ENCODE measurements around the gene GPR45. TPM values are rescaled to one million over a fixed set of nuclear protein-coding genes. Genes with fewer than 3 reads are reported as not detected.

Gene GPR45
- total and polyA plus RNA-seq, 2 donors (not counting 3 experiments of a cell fraction or from before 2014, with no cell fraction given), result not detected

DNA sequence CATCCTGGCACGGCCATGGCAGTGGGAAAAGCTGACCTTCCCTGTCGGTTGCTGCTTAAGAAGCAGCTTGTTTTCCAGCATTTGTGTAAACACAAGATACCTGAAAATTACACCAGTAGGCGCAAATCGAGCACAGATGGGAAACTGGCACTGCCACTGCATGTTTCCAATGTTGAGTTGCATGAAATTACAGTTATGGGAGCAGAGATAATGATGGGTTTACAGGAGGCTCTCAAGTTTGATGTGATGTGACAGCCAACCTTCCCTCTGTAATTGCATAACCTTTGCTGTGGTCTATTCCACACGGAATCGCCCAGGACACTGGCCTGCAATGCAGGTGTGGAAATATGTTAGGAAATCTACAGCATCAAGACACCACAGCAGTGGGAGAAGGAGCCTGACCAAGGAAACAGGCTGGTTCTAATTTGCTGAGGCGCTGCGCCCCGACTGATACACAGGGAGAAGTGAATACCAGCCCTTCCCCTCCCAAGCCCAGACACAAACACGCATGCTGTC, 17.4 kb downstream of the GPR45 start:
- BruUV-seq (replicated peaks), result no TSS peak
- TF ChIP-seq POLR2AphosphoS5 (IDR thresholded peaks at IDR 0.05; ENCODE audit: insufficient read depth, low read depth, low read length) (no peak), GATA2 (IDR thresholded peaks at IDR 0.05; ENCODE audit: insufficient read depth, insufficient read length, low read depth, low read length) (no peak), MYC (IDR thresholded peaks at IDR 0.05; ENCODE audit: low read depth, low read length) (no peak), JUN (IDR thresholded peaks at IDR 0.05; ENCODE audit: borderline replicate concordance, insufficient read depth, insufficient read length, low read depth) (no peak), EZH2 (IDR thresholded peaks at IDR 0.05; ENCODE audit: borderline replicate concordance, low read depth, low read length, severe bottlenecking) (no peak), POLR2A (IDR thresholded peaks at IDR 0.05; ENCODE audit: low read depth, low read length) (no peak), FOS (IDR thresholded peaks at IDR 0.05; ENCODE audit: borderline replicate concordance, insufficient read depth, low read length) (no peak)
- TF ChIP-seq, protein P1, sequence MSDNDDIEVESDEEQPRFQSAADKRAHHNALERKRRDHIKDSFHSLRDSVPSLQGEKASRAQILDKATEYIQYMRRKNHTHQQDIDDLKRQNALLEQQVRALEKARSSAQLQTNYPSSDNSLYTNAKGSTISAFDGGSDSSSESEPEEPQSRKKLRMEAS (IDR thresholded peaks at IDR 0.05; ENCODE audit: insufficient read depth, insufficient read length), result no peak
- TF ChIP-seq, protein P2, sequence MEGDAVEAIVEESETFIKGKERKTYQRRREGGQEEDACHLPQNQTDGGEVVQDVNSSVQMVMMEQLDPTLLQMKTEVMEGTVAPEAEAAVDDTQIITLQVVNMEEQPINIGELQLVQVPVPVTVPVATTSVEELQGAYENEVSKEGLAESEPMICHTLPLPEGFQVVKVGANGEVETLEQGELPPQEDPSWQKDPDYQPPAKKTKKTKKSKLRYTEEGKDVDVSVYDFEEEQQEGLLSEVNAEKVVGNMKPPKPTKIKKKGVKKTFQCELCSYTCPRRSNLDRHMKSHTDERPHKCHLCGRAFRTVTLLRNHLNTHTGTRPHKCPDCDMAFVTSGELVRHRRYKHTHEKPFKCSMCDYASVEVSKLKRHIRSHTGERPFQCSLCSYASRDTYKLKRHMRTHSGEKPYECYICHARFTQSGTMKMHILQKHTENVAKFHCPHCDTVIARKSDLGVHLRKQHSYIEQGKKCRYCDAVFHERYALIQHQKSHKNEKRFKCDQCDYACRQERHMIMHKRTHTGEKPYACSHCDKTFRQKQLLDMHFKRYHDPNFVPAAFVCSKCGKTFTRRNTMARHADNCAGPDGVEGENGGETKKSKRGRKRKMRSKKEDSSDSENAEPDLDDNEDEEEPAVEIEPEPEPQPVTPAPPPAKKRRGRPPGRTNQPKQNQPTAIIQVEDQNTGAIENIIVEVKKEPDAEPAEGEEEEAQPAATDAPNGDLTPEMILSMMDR (IDR thresholded peaks at IDR 0.05; ENCODE audit: extremely low read depth in 1 of 2, insufficient read depth in 1 of 2, low read depth in 1 of 2, low read length in 2 of 2), result no peak
- POLR2A ChIA-PET, result no interaction called here

More for the DNA sequence above, 17.4 kb downstream of the GPR45 start:
- no peaks in the 10 kb centered on the region for H3K9me3 ChIP-seq (replicated peaks; ENCODE audit: control insufficient read depth, insufficient read depth, low read length)
- no peaks in the 10 kb centered on the region for H3K79me2 ChIP-seq (ENCODE audit: control insufficient read depth, insufficient read depth, low read length)
- dilution Hi-C loops (cut with MboI; ENCODE audit: extremely low pct_ligation_motif_present, low sequenced_read_pairs), result no loop called here
- peaks cover 0 to 6% of the 10 kb centered on the region in 2 experiments for H3K36me3 ChIP-seq (ENCODE audit: control insufficient read depth in 2 of 2, extremely low read depth in 1 of 2, insufficient read depth in 2 of 2, low read length in 2 of 2)
- H3K27me3 ChIP-seq (ENCODE audit: control insufficient read depth in 2 of 2, insufficient read depth in 2 of 2, low read length in 2 of 2), result no peaks in the 10 kb centered on the region
- no peak overlapping the region for H3K4me3 ChIP-seq (replicated peaks in 1 of 3; ENCODE audit: insufficient read depth in 1 of 3, low read depth in 1 of 3, low read length in 3 of 3)
- no peaks in the 10 kb centered on the region for H3K9me1 ChIP-seq (replicated peaks; ENCODE audit: control insufficient read depth, extremely low read depth, insufficient read depth, low read length)
- H2AFZ ChIP-seq (ENCODE audit: low read depth, low read length), result no peak overlapping the region
- CTCF ChIA-PET, result interaction anchor here (1.0 to 1.5 kb wide), 3 partner anchors 15 to 23 kb away, joined by 4 to 5 read pairs (median 4); no protein-coding TSS in a partner anchor
- no peaks in the 10 kb centered on the region for H3K4me1 ChIP-seq (ENCODE audit: control insufficient read depth, extremely low read depth, insufficient read depth, low read length)
- H3K27ac ChIP-seq (ENCODE audit: insufficient read depth, low read depth, low read length), result no peak overlapping the region
- H4K20me1 ChIP-seq (replicated peaks; ENCODE audit: control insufficient read depth, extremely low read depth, insufficient read depth, low read length), result no peaks in the 10 kb centered on the region
- no peak for FAIRE-seq
- H3K9ac ChIP-seq (replicated peaks; ENCODE audit: extremely low read depth, insufficient read depth, low read length), result no peak overlapping the region
- no peak for DNase-seq (ENCODE audit: low read depth, low spot score)
- intact Hi-C loops (cut with micrococcal nuclease), result no loop called here
- no peak overlapping the region for H3K4me2 ChIP-seq (ENCODE audit: insufficient read depth, low read length)

All from endothelial cell of umbilical vein (primary cell).